Activated CD8-positive, alpha-beta memory T cell treated with anti-CD3 and anti-CD28 coated beads for 48 hours (primary cell): ENCODE data around the gene PRKRIP1.
"Not testable (repeated sequence)": the region's sequence is repeated elsewhere in the genome, so short reads cannot be mapped to it uniquely, and the experiment has no call there.

Experiments used
- DNase-seq, 3 experiments: peaks; one replicate each; pipeline ENCODE4 v3.0.0-alpha.2; 2020; ENCODE audit warnings: low read depth in 2 of 3, low spot score in 2 of 3

PRKRIP1 gene

DNA sequence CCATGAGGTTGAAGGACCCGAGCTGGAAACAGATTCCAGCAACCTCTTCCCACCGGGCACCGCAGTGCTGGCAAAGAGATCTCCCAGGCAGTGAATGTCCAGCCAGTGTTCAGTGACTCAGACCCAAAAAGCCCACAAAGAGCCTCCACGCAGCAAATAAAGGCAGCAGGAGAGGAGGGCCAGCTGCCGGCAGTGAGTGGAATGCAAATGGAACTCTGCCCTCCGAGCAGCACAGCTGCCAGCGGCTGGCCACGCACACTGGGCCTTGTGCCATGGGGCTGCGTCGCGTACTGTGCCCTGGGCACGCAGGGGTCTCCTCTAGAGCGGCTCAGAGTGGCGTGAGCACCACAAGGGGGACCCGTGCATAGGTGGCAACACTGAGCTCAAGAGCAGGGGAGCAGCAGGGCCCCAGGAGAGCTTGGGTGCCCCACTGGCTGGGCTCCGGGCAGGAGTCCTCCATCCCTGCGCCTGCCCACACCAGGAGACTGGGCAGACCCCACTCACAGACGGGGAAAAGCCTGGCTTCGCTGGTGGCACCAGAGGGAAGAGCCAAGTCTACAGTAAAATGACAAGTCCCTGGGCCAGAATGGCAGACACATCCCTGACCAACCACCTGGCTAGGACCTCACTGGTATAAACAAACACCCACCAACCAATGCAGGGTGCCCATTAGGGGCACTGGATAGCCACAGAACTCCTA lies 78.7 kb downstream of the PRKRIP1 start:
- not testable (repeated sequence) for DNase-seq
